Transverse colon (tissue), 4 donors: ENCODE measurements around the gene AKT1S1. TPM values are rescaled to one million over a fixed set of nuclear protein-coding genes. Genes with fewer than 3 reads are reported as not detected.
"Not testable (repeated sequence)": the region's sequence is repeated elsewhere in the genome, so short reads cannot be mapped to it uniquely, and the experiment has no call there.

Experiments
- DNase-seq: peaks from one replicate; pipeline ENCODE4 v3.0.0-alpha.2; 2019
- H3K27ac ChIP-seq, 4 donors: fragments of 200-600 bp; sonication (generic); 2 replicates each; pipeline ENCODE4 v1.5.1; 2016 to 2018; ENCODE audit warnings: inconsistent platforms in 4 of 4
- H3K27me3 ChIP-seq: fragments of 200-600 bp; sonication (generic); 2 replicates; pipeline ENCODE4 v1.5.1; 2017; ENCODE audit warnings: inconsistent platforms
- H3K36me3 ChIP-seq, 4 donors: fragments of 200-600 bp; sonication (generic); 2 replicates each; pipeline ENCODE4 v1.5.1; 2017 to 2019; ENCODE audit warnings: inconsistent platforms in 4 of 4
- H3K4me1 ChIP-seq, 4 donors: fragments of 200-600 bp; sonication (generic); 2 replicates each; pipeline ENCODE4 v1.5.1; 2017 to 2020; ENCODE audit warnings: inconsistent platforms in 4 of 4
- H3K4me3 ChIP-seq, 4 donors: fragments of 200-600 bp; sonication (generic); 1 replicate in 1 of 4; 2 replicates in 3 of 4; pipeline versions ENCODE4 v1.5.1 to v1.6.1; 2017 to 2019; ENCODE audit warnings: inconsistent platforms in 4 of 4
- H3K9me3 ChIP-seq, 2 donors: fragments of 200-600 bp; sonication (generic); 2 replicates each; pipeline ENCODE4 v1.5.1; 2017 to 2019; ENCODE audit warnings: inconsistent platforms in 2 of 2
- CTCF ChIP-seq, 5 experiments: fragments of 200-600 bp in 3 of 5; fragments of 450-650 bp in 2 of 5; sonication (generic) in 3 of 5; IDR thresholded peaks; 1 replicate in 2 of 5; 2 replicates in 3 of 5; pipeline ENCODE4 v1.5.1; 2016 to 2017; ENCODE audit warnings: antibody characterized with exemption in 5 of 5, inconsistent platforms in 3 of 5, mild to moderate bottlenecking in 2 of 5, moderate library complexity in 1 of 5
- EP300 ChIP-seq: sonication (generic); formaldehyde crosslinking; IDR thresholded peaks from one replicate; pipeline ENCODE4 v1.6.1; 2017; ENCODE audit warnings: antibody characterized with exemption, low read depth
- POLR2A ChIP-seq: fragments of 450-650 bp; IDR thresholded peaks from one replicate; pipeline ENCODE4 v1.6.1; 2016; ENCODE audit warnings: antibody characterized with exemption, mild to moderate bottlenecking, moderate library complexity
- POLR2AphosphoS5 ChIP-seq, 3 donors: sonication (generic); formaldehyde crosslinking; IDR thresholded peaks; one replicate each; pipeline ENCODE4 v1.6.1; 2016; ENCODE audit warnings: antibody characterized with exemption in 3 of 3
- WGBS, 2 donors: methylation state at CpG; one replicate each; pipeline ENCODE4 v1.1.5; 2018; ENCODE audit warnings: low coverage in 1 of 2; 5-methylcytosine and 5-hydroxymethylcytosine counted together
- in situ Hi-C, 4 donors: fragments of 200-750 bp; cut with MboI; loops; one replicate each; pipeline versions ENCODE4 v1.15.0 to v1.15.1; 2017; ENCODE audit warnings: low sequenced_read_pairs in 3 of 4, low pct_ligation_motif_present in 1 of 4, low pct_unique_long_range_greater_than_20kb in 1 of 4
- intact Hi-C: fragments of 100-400 bp; cut with DNase I; formaldehyde crosslinking; loops from one replicate; pipeline ENCODE4 v1.15.1; 2023; ENCODE audit warnings: low total_unique reads
- total RNA-seq, 4 donors: library from RNA; depleted of rRNA; stranded (reverse); fragments of >200 nt; gene quantifications; one replicate each; pipeline ENCODE4 v1.1.0, GENCODE V29; 2016

AKT1S1 gene
- total RNA-seq, 4 donors from 2014 or later: 15.3 to 29.7 (median 22.7) TPM

DNA sequence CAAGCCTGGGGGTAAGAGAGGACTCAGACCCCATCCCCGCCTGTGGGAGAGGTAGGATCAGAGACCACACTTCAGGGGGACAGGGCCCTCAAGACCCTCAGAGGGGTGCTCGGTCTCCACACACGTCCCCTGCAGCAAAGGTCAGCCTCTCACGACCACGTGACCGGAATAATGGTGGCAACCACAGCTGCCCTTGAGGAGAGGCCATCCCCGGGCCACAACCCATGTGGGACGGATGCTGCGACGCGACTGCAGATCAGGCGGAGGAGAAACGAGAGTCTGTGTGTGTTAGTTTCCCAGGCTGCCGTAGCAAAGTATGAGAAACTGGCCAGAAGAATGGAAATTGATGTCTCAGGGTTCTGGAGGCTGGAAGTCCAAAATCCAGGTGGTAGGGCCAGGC lies 50.1 kb downstream of the AKT1S1 start:
- WGBS, 2 donors: 88 to 93% methylated on average over 7 to 14 of the region's 14 CpGs
- intact Hi-C loops (no loop called here), in situ Hi-C loops (no loop called here)
- no peaks in the 10 kb centered on the region for H3K27me3 ChIP-seq
- H3K27ac ChIP-seq: no peak overlapping the region
- no peaks in the 10 kb centered on the region for H3K4me1 ChIP-seq
- H3K4me3 ChIP-seq: no peak overlapping the region
- no peak for TF ChIP-seq CTCF (IDR thresholded peaks at IDR 0.05)
- no peak for TF ChIP-seq POLR2A
- TF ChIP-seq POLR2AphosphoS5 (IDR thresholded peaks at IDR 0.05): no peak
- TF ChIP-seq EP300: no peak
- DNase-seq: no peak
- no peaks in the 10 kb centered on the region for H3K9me3 ChIP-seq
- H3K36me3 ChIP-seq: peaks cover 0 to 14% (median 3%) of the 10 kb centered on the region in 4 donors

DNA sequence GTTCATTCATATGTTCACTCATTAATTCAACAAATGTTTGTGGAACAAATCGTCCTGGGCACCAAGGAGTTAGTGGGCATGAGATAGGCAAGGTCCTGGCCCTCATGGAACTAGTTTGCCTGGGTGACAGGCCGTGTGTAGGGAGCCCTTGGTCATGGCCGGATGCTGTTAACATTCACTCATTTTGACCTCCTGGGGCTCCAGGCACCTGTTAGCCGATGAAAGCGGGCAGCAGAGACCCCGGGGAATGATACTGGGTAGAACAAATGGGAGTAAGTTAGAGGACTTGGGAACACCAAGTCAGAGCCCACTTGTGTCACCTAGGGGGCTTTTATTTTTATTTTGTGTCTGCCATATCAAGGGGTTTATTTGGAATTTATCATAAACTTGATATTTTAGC lies 52.5 kb downstream of the AKT1S1 start:
- WGBS, 2 donors: 87 to 100% methylated on average over 2 to 6 of the region's 6 CpGs
- intact Hi-C loops: no loop called here
- peaks cover 0 to 4% (median 0%) of the 10 kb centered on the region in 4 donors for H3K36me3 ChIP-seq

DNA sequence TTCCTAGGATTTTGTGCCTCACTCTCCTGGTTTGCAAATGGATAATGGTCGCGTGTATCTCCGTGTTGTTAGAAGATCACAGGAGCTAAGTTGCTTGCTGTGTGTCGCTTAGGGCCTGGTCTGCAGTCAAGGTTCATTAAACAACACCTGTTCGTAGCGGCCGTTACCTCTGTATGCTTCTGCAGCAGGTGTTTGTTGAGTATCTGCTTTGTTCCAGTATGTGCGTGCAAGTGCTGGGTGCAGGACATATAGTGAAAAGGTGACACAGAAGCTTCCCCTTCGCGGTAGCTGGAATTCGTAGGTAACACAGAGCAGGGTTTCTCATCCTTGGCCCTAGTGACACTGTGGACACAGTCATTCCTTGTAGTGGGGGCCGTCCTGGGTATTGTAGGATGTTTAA lies 53.7 kb downstream of the AKT1S1 start:
- H3K9me3 ChIP-seq: no peaks in the 10 kb centered on the region
- DNase-seq: no peak
- no peak overlapping the region for H3K27ac ChIP-seq
- no peaks in the 10 kb centered on the region for H3K27me3 ChIP-seq
- peaks cover 0 to 4% (median 0%) of the 10 kb centered on the region in 4 donors for H3K36me3 ChIP-seq
- intact Hi-C loops (no loop called here), in situ Hi-C loops (no loop called here)
- H3K4me3 ChIP-seq: no peak overlapping the region
- peaks cover 8 to 17% (median 12%) of the 10 kb centered on the region in 4 donors for H3K4me1 ChIP-seq
- TF ChIP-seq EP300: no peak
- no peak for TF ChIP-seq CTCF (IDR thresholded peaks at IDR 0.05)
- TF ChIP-seq POLR2A: no peak
- no peak for TF ChIP-seq POLR2AphosphoS5 (IDR thresholded peaks at IDR 0.05)
- 82 to 91% methylated on average over 8 to 12 of the region's 12 CpGs for WGBS, 2 donors

More for the DNA sequence above, 52.5 kb downstream of the AKT1S1 start:
- Histone ChIP-seq H3K4me3 (no peak overlapping the region), H3K4me1 (peaks cover 0 to 7% (median under 1%) of the 10 kb centered on the region in 4 donors), H3K9me3 (no peaks in the 10 kb centered on the region), H3K27ac (no peak overlapping the region), H3K27me3 (no peaks in the 10 kb centered on the region)
- in situ Hi-C loops: no loop called here
- TF ChIP-seq EP300 (no peak), POLR2AphosphoS5 (IDR thresholded peaks at IDR 0.05) (no peak), POLR2A (no peak), CTCF (IDR thresholded peaks at IDR 0.05) (no peak)
- no peak for DNase-seq

DNA sequence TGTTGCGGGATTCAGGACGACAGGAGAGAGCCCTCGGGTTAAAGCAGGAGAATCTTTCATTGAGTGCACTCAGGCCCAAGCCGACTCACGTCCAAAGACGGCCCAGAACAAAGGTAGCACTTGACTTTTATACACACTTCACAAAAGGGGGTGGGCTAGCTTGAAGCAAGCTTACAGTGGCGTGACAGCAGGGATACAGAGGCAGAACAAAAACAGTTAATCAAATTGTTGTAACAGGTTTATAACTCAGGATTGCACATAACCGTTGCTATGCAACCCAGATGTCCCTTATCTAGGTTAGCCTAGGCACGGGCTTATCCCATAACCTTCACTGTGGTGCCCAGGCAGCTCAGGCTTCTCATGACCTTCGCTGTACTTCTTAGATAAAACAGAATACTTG lies 57.0 kb downstream of the AKT1S1 start:
- intact Hi-C loops (no loop called here), in situ Hi-C loops (no loop called here)
- WGBS, 2 donors: 60 to 64% methylated on average over 2 to 10 of the region's 10 CpGs
- Histone ChIP-seq H3K27ac (no peak overlapping the region), H3K4me3 (no peak overlapping the region), H3K4me1 (peaks cover 12 to 25% (median 14%) of the 10 kb centered on the region in 4 donors), H3K27me3 (no peaks in the 10 kb centered on the region), H3K36me3 (peaks cover 0 to 4% (median 0%) of the 10 kb centered on the region in 4 donors), H3K9me3 (no peaks in the 10 kb centered on the region)
- DNase-seq: no peak
- no peak for TF ChIP-seq CTCF (IDR thresholded peaks at IDR 0.05)
- no peak for TF ChIP-seq POLR2AphosphoS5 (IDR thresholded peaks at IDR 0.05)
- TF ChIP-seq EP300: no peak
- no peak for TF ChIP-seq POLR2A

- not testable (repeated sequence) for H3K9me3 ChIP-seq, DNase-seq, H3K36me3 ChIP-seq, H3K27me3 ChIP-seq
- Histone ChIP-seq H3K4me3 (peak overlapping the region in 2 of 4 donors; percentile 75 to 80), H3K27ac (peak overlapping the region in 1 of 4 donors; percentile 94), H3K4me1 (peaks cover 12 to 25% (median 14%) of the 10 kb centered on the region in 4 donors)
- 80 to 85% methylated on average over 7 of the region's 7 CpGs for WGBS, 2 donors
- in situ Hi-C loops (loop anchor here in 1 of 4 donors (10.0 kb wide), 1 partner anchor 45 kb away; the partner anchor contains the start of gene PNKP), intact Hi-C loops (loop anchor here (5.0 kb wide), 1 partner anchor 33 kb away; the partner anchor contains the start of gene PTOV1)
Observed at GRCh38 chr19:49819452-49820115, 57.6 kb downstream of the AKT1S1 start.
